ENCODE data around the gene HP1BP3. TPM values are rescaled to one million over a fixed set of nuclear protein-coding genes. Genes with fewer than 3 reads are reported as not detected.

HP1BP3 gene
- total RNA-seq, 6 experiments from 2014 or later, result 171 to 207 (median 200) TPM

DNA sequence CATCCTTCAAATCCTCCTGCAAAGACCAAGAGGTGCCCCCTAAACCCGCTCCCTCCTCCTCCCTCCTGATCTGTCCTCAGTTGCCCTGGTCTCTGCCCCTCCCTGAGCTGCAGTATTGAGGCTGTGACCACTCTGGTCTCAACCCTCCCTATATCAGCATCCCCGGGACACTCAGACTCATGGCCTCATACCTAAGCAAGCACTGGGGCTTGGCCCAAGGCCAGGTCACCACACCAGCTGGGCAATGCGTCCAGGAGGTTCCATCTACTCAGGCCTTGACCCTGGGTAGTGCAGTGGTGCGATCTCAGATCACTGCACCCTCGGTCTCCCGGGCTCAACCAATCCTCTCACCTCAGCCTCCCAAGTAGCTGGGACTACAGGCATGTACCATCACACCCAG lies 79.0 kb downstream of the HP1BP3 start:
- Mint-ChIP-seq H3K36me3 (ENCODE audit: low read depth) (peaks cover 8% of the 10 kb centered on the region; the same call in 1 of the 2 replicates), H3K4me1 (ENCODE audit: low read depth) (peaks cover 6% of the 10 kb centered on the region; the same call in 1 of the 2 replicates), H3K27ac (no peak overlapping the region), H3K4me3 (no peak overlapping the region), H3K27me3 (ENCODE audit: insufficient read depth) (no peaks in the 10 kb centered on the region; the same call in 1 of the 2 replicates), H3K9me3 (no peaks in the 10 kb centered on the region)
- TF ChIP-seq, protein P1, sequence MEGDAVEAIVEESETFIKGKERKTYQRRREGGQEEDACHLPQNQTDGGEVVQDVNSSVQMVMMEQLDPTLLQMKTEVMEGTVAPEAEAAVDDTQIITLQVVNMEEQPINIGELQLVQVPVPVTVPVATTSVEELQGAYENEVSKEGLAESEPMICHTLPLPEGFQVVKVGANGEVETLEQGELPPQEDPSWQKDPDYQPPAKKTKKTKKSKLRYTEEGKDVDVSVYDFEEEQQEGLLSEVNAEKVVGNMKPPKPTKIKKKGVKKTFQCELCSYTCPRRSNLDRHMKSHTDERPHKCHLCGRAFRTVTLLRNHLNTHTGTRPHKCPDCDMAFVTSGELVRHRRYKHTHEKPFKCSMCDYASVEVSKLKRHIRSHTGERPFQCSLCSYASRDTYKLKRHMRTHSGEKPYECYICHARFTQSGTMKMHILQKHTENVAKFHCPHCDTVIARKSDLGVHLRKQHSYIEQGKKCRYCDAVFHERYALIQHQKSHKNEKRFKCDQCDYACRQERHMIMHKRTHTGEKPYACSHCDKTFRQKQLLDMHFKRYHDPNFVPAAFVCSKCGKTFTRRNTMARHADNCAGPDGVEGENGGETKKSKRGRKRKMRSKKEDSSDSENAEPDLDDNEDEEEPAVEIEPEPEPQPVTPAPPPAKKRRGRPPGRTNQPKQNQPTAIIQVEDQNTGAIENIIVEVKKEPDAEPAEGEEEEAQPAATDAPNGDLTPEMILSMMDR (IDR thresholded peaks at IDR 0.05), result no peak
- no peak for DNase-seq

DNA sequence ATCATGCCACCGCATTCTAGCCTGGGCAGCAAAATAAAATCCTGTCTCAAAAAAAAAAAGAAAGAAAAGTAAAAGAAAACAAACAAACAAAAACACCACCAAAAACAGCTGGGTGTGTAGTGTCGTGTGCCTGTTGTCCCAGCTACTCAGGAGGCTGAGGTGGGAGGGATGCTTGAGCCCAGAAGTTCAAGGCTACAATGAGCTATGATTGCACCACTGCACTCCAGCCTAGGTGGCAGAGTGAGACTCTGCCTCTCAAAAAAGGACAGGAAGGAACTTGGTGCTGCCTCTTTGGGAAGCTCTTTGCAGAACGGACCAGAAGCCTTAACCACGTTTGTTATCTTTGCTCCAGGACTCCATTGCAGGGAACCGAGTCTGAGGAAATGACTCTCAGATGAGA lies 80.3 kb downstream of the HP1BP3 start:
- no peak for DNase-seq
- TF ChIP-seq, protein P1 (IDR thresholded peaks at IDR 0.05), result no peak
- no peaks in the 10 kb centered on the region for H3K9me3 Mint-ChIP-seq
- H3K4me3 Mint-ChIP-seq, result no peak overlapping the region
- peaks cover 10% of the 10 kb centered on the region; the same call in 1 of the 2 replicates for H3K36me3 Mint-ChIP-seq (ENCODE audit: low read depth)
- peaks cover 6% of the 10 kb centered on the region; the same call in 1 of the 2 replicates for H3K4me1 Mint-ChIP-seq (ENCODE audit: low read depth)
- H3K27me3 Mint-ChIP-seq (ENCODE audit: insufficient read depth), result no peaks in the 10 kb centered on the region; the same call in 1 of the 2 replicates
- no peak overlapping the region for H3K27ac Mint-ChIP-seq

DNA sequence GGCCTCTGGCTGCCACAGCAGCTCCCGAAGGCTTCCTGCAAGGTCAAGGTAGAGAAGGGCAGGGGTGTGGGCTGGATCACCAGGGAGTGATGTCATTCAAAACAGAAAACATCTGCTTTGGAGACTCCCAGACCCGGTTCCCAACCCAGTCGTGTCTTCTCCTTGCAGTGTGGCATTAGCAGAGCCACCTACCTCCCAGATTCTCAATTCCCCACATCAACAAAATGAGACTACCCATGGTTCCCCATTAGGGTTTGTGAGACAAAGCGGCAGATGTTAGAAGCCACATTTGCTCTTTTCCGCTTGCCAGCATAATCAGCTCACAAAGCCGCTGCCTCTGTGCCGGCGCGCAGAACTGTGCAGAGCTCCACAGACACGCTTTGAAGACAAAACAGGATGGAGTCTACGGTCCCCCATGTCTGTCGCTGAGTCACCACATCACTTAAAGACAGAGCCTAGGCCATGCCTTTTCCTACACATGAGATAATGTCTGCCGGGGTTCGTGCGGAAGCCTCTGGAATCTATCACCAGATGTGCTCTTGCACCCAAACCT lies 81.8 kb downstream of the HP1BP3 start:
- no peaks in the 10 kb centered on the region; the same call in 1 of the 2 replicates for H3K27me3 Mint-ChIP-seq (ENCODE audit: insufficient read depth)
- no peak overlapping the region for H3K4me3 Mint-ChIP-seq
- H3K27ac Mint-ChIP-seq, result no peak overlapping the region
- DNase-seq, result no peak
- H3K4me1 Mint-ChIP-seq (ENCODE audit: low read depth), result peaks cover 12% of the 10 kb centered on the region
- peaks cover 10% of the 10 kb centered on the region; the same call in 1 of the 2 replicates for H3K36me3 Mint-ChIP-seq (ENCODE audit: low read depth)
- no peaks in the 10 kb centered on the region for H3K9me3 Mint-ChIP-seq
- TF ChIP-seq, protein P1 (IDR thresholded peaks at IDR 0.05), result no peak

DNA sequence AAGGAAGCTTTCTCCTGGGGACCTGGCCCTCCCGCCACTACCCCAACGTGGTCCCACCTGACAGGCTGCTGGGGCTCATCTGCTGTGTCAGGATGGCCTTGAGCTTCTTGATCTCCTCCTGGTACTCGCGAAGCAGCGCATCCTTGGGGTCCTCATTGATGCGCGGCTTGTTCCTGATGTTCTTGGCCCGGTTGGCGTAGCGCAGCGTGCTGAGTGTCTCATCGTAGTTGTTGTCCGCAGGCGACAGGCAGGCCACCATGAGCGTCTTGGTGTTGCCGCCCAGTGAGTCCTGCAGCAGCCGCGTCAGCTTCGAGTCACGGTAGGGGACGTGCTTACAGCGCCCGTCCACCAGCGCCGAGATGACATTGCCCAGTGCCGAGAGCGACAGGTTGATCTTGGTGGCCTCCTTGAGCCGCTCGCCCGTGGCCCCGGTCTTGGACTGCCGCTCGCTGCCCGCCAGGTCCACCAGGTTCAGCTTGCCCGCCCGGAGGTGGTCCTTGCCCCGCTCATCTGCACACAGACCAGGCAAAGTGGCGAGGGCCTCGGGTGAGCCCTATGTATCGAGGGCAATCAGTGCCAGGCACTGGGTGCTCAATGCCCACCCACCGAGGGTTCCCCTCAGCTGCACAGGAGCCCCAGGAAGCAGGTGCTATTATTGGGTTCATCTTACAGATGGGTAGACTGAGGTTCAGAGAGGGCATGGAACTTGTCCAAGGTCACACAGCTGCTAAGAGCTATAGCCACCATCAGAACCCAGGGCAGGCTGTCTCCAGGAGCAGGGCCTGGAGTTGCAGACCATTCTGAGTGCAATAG lies 82.5 kb downstream of the HP1BP3 start:
- H3K27ac Mint-ChIP-seq, result no peak overlapping the region
- peaks cover 2% of the 10 kb centered on the region for H3K27me3 Mint-ChIP-seq (ENCODE audit: insufficient read depth)
- H3K36me3 Mint-ChIP-seq (ENCODE audit: low read depth), result peaks cover 10% of the 10 kb centered on the region; the same call in 1 of the 2 replicates
- H3K4me1 Mint-ChIP-seq (ENCODE audit: low read depth), result peaks cover 15% of the 10 kb centered on the region
- no peak overlapping the region for H3K4me3 Mint-ChIP-seq
- TF ChIP-seq, protein P1 (IDR thresholded peaks at IDR 0.05), result no peak
- DNase-seq, result no peak
- H3K9me3 Mint-ChIP-seq, result no peaks in the 10 kb centered on the region

DNA sequence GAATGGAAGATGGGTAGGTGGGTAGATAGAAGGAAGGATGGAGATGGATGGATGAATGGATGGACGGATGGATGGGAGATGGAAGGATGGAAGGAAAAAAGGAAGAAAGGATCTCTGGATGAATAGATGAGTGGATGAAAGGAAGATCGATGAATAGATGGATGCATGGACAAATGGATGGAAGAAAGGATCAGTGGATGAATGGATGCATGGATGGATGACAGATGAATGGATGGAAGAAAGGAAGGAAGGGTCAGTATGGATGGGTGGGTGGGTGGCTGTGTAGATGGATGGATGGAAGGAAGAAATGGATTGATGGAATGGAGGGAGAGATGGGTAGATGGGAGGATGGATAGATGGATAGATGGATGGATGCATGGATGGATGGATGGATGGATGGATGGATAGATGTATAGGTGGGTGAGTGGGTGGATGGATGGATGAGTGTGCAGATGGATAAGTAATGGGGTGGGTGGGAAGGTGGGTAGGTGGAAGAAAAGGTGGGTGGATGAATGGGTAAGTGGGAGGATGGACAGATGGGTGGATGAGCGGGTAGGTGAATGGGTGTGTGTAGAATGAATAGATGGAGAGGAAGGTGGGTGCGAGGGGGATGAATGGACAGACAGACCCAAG lies 83.9 kb downstream of the HP1BP3 start:
- Mint-ChIP-seq H3K9me3 (no peaks in the 10 kb centered on the region), H3K27me3 (ENCODE audit: insufficient read depth) (peaks cover 5% of the 10 kb centered on the region), H3K4me3 (no peak overlapping the region), H3K27ac (no peak overlapping the region), H3K4me1 (ENCODE audit: low read depth) (peaks cover 27% of the 10 kb centered on the region), H3K36me3 (ENCODE audit: low read depth) (peaks cover 16% of the 10 kb centered on the region; the same call in 1 of the 2 replicates)
- TF ChIP-seq, protein P1 (IDR thresholded peaks at IDR 0.05), result no peak
- no peak for DNase-seq
